ENCODE results near the gene UXT.

The UXT gene

DNA sequence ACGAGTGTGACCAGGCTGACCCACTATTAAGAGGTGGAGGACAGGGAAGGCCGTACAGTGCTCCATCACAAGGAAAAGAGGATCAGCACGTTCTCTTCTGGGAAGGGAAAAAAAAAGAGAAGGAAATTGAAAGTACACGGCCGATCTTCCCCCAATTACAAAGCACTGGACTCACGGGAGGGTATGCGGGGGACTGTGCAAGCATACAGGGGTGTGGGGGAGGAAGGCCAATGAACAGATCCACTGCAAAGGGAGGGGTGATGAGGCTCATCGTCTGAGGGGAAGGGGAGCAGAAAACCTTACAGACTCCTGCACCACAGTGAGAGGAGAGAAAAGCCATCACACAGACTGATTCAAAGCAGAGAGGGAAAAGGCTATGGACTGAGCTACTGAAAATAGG lies 9.7 kb downstream of the UXT start:
- no peak for DNase-seq (ENCODE audit: low read depth in 2 of 2)

GRCh38 chrX:47648376-47648775 lies 10.6 kb downstream of the UXT start:
- DNase-seq (ENCODE audit: low read depth in 2 of 2), result no peak

GRCh38 chrX:47646636-47647035 lies 12.3 kb downstream of the UXT start:
- DNase-seq (ENCODE audit: low read depth in 2 of 2), result no peak

DNA sequence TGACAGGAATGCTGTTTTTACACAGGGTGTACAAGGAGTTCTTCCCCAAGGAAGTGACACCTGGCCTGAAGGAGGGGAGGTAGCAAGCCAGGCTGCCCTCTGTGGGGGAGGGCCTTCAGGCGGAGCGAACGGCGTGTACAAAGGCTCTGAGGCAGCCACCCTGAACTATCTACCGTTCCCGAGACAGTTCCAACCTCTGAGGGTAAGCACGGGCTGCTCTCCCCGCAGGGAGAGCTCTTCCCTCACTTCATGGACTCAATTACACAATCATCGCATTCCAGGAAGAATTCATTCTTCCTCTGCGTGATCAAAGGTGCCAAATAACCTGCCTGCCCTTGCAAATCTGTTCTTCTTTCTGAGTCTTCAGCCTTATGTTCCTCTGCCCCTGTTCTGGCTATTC lies 13.4 kb downstream of the UXT start:
- no peak for DNase-seq (ENCODE audit: low read depth in 2 of 2)

DNA sequence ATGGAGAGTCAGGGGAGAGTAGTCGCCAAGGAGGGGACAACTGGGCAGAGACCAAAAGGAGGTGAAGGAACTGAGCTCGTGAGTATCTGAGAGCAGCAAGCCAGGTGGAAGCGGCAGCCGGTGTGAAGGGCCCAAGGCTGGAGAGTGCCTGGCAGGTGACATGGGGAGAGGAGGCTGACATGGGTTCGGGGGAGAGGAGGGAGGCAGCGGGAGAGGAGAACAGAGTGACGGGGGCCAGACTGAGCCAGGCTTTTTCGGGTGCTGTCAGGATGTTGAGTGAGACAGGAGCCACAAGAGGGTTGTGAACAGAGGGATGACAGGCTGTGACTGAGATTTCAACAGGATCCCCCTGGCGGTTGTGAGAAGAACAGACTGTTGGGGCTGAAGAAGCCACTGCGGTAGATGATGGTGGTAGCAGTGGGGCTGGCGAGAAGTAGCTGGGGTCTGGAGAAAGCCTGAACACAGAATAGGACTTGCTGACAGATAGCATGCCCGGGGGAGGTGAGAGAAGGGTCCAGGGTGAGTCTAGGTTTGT lies 14.4 kb downstream of the UXT start:
- DNase-seq (ENCODE audit: low read depth in 2 of 2), result no peak

- no peak for DNase-seq (ENCODE audit: low read depth in 2 of 2)
Observed at GRCh38 chrX:47643926-47644325, 15.1 kb downstream of the UXT start.

GRCh38 chrX:47638816-47639215 lies 20.2 kb downstream of the UXT start:
- DNase-seq (ENCODE audit: low read depth in 2 of 2), result no peak

- peak in 1 of 2 donors; percentile 35 for DNase-seq (ENCODE audit: low read depth in 2 of 2)
Observed at GRCh38 chrX:47637546-47638195, 21.3 kb downstream of the UXT start.

DNA sequence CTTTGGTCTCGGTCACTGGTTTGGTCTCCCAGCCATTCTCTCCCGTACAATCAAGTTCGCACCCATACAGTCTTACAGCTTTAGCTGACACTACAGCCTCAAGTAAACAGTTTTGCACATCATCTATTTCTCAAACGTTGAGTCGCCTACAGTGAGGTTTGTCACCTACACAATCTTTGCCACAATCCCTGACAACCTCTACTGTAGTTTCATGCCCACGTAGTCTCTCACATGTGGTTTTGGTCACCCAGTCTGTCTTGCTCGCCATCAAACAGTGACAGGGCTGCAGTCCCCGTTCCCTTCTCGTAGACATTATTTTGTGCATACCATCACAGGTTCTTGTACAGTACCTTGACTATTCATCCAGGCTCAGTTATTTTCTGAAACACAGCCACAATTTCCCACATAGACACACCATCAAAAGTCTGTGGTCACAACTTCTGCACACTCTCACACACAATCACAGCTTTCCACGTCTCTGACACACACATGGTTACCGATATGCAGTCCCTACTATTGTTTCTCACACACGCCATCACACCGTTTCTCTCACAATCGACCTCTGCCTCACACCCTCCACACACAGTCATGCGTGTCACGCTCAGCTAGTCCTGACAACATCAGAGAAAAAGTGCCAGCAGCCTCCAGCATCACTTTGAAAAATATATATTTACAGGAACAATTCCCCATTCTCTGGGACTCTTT lies 24.0 kb downstream of the UXT start:
- DNase-seq (ENCODE audit: low read depth in 2 of 2), result no peak

DNA sequence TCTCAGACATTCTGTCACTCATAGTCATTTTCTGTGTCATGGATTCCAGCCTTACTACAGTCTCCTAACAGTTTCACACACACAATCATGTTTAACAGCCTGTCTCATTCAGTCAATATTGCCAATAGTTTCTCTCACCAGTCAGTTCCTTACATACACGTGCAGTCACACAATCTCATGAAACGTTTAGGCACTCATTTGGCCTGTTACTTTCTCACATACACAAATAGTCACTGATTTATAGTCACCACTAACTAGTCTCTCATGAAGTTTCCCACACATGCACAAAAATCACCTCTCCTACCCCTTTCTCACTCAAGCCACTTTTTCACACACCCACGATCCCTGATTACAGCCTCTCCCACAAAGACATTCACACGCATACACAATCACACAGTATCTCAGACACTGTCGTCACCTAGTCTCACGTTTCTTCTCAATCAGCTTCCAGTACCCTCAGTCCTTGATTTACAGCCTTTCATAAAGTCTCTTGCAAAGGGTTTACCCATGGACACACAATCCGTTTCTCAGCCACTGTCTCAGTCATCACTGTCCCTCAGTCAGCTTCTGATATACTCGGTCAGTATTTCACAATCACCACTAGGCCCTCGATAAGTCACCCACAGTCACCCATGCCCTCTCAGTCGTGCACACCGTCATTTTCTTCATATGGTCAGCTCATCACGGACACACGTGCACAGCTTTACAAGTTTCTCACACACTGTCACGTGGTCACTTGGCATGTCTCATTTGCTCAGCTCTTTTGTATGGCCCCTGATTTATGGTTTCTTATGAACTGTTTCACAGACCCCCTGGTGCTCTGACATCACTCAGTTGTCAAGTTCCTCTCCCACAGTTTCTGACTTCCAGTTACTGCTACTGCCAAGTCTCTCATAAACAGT lies 25.0 kb downstream of the UXT start:
- DNase-seq (ENCODE audit: low read depth in 2 of 2), result no peak

DNA sequence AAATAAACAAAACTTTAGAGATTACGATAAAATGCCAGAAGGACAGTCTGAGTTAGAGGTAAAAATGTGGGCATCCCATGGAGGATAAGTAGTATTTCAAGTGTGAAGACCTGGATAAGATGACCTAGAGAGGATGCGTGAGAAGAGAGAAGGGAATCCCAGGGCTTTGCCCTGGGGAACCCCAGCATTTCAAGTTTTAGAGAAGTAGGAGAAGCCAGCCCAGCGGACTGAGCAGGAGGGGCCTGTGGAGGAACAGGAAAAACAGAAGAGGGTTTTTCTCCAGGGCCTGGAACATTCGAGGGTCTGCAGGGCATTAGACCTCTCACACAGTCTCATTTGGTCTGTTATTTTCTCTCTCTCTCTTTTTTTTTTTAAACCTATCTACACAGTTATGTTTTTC lies 26.3 kb downstream of the UXT start:
- no peak for DNase-seq (ENCODE audit: low read depth in 2 of 2)

DNA sequence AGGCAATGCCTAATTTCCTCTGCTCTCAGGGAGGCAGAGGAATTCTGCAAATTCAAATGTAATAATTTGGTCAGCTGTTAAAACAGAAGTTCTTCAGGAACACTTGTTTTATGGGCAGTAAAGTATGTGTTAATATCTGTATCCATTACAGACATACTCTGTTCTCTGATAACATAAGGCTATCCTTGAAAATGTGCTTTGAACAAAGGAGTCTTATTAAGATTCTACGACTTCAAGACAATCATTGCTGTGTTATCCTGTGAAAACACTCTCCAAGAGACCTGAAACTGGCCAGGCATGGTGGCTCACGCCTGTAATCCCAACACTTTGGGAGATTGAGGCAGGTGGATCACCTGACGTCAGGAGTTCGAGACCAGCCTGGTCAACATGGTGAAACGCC lies 27.3 kb downstream of the UXT start:
- DNase-seq (ENCODE audit: low read depth in 2 of 2), result no peak

DNA sequence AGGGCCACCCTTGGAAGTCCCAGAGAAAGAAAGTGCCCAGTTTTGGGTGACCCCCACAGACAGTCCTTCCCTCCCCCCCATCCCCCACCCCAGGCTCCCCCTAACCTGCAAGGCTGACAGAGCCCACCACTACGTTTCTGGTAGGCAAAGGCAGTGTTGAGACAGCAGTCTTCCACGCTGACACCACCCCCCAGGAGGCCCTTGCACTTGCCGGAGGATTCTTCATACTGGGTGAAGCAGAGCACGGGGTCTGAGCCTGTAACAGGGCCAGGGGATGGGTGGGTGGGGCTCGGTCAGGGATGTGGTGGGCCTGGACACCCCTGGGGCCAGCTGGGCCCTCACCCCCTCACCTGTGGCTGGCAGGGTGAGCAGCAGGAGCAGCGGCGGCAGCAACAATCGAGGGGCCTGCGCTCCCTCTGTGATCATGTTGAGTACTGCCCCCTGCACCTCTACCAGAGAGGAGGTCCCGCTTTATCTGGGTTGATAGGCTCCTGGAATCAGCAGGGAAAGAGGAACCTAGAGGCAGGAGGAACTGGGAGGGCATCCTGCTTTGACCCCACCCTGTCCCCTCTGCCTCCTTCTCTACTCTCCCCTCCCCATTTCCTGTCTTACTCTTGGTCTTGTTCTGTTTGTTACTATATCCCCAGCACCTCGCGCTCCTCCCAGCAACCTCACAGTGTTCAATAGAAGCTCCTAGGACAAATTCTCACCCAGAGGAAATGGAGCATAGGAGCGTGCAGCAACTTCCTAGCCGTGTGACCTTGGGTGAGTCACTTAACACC lies 29.4 kb downstream of the UXT start, which contains the start of gene CFP:
Gene CFP, minus strand, starts transcription at position 512 of the 782 bp plus-strand sequence. Its CDS starts 86 bp downstream, at position 426.
- DNase-seq (ENCODE audit: low read depth in 2 of 2), result no peak

DNA sequence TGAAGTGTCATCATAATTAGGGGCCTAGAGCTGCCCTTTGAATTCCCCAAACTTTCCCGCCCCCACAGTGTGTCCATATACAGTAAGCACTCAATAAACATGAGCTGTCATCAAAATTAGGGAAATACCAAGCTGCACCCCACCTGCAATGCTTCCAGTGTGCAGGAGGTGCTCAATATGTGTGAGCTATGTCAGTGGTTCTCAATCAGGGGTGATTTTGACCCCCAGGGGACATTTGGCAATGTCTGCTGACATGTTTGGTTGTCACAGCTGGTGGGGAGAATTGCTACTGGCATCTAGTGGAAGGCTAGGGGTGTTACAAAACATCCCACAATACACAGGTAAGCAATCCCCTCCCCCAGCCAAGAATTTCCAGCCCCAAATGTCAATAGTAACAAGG lies 30.0 kb downstream of the UXT start:
- no peak for DNase-seq (ENCODE audit: low read depth in 2 of 2)

- no peak for DNase-seq (ENCODE audit: low read depth in 2 of 2)
Observed at GRCh38 chrX:47625365-47625764, 33.6 kb downstream of the UXT start.

GRCh38 chrX:47623540-47624027 lies 35.4 kb downstream of the UXT start:
- no peak for DNase-seq (ENCODE audit: low read depth in 2 of 2)

- DNase-seq (ENCODE audit: low read depth in 2 of 2), result no peak
Observed at GRCh38 chrX:47621851-47622250, 37.1 kb downstream of the UXT start.

DNA sequence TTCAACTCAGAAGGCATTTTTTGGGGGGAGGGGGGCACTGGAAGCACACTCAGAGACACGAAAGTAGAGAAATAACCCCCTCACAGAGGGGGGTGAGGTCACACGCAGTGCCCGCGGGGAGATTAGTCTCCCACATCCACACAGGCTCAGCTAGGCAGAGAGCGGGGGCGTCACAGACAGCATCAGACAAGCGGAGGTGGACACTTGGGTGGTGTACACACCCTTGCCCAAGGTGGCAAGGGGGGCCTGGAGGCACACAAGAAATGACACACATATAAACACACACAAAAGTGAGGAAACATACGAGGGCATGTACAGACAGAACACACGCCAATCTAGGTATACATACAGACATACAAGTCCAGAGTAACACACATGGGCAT lies 38.7 kb downstream of the UXT start:
- no peak for DNase-seq (ENCODE audit: low read depth in 2 of 2)

DNA sequence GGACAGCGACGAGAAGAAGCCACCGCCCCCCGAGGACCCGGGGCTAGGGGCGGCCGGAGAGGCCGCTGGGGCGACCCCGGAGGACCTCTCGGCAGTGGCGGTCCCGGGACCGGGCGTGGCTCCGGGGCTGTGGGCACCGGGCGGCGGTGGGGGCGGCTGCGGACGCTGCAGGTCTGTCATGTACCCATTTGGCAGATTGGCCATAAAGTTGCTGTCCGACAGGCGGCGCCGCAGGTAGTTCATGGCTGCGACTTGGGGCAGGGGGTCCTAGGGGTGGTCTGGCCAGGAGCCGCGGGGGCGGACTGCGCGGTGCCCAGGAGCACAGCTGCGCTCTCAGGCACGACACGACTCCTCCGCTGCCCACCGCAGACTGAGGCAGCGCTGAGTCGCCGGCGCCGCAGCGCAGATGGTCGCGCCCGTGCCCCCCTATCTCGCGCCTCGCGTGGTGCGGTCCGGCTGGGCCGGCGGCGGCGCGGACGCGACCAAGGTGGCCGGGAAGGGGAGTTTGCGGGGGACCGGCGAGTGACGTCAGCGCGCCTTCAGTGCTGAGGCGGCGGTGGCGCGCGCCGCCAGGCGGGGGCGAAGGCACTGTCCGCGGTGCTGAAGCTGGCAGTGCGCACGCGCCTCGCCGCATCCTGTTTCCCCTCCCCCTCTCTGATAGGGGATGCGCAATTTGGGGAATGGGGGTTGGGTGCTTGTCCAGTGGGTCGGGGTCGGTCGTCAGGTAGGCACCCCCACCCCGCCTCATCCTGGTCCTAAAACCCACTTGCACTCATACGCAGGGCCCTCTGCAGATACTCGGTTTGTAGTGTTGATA lies 39.3 kb downstream of the UXT start, which contains the start of gene SYN1:
Gene SYN1, minus strand, starts transcription at position 372 of the 817 bp plus-strand sequence. Its CDS starts 129 bp downstream, at position 243.
- peak; percentile 58 to 65 for DNase-seq (ENCODE audit: low read depth in 2 of 2)

GRCh38 chrX:47618923-47619485 lies 40.0 kb downstream of the UXT start:
- no peak for DNase-seq (ENCODE audit: low read depth in 2 of 2)
